Adrenal gland (tissue), 12 donors: ENCODE results near the gene TRAF3. TPM values are rescaled to one million over a fixed set of nuclear protein-coding genes. Genes with fewer than 3 reads are reported as not detected.

ENCODE experiments used
- DNase-seq, 7 donors: peaks; one replicate each; pipeline ENCODE4 v3.0.0-alpha.2; 2019 to 2020
- H3K27ac ChIP-seq, 5 donors: fragments of 200-600 bp; sonication (generic) in 4 of 5; 1 replicate in 3 of 5; 2 replicates in 2 of 5; pipeline versions ENCODE4 v1.5.1 to v1.8.0; 2016 to 2020; ENCODE audit warnings: mild to moderate bottlenecking in 1 of 5
- H3K27me3 ChIP-seq: fragments of 200-600 bp; 2 replicates; pipeline ENCODE4 v1.8.0; 2021
- H3K36me3 ChIP-seq, 2 donors: fragments of 200-600 bp; replicated peaks in 1 of 2; 1 replicate in 1 of 2; 2 replicates in 1 of 2; pipeline versions ENCODE4 v1.5.1 to v1.8.0; 2018 to 2022
- H3K4me1 ChIP-seq, 2 donors: fragments of 200-600 bp; replicated peaks in 1 of 2; 1 replicate in 1 of 2; 2 replicates in 1 of 2; pipeline versions ENCODE4 v1.5.1 to v1.8.0; 2018 to 2021
- H3K4me3 ChIP-seq, 4 donors: fragments of 200-600 bp; sonication (generic) in 3 of 4; one replicate each; pipeline ENCODE4 v1.5.1; 2016 to 2018
- H3K9me3 ChIP-seq, 3 donors: fragments of 200-600 bp; sonication (generic) in 1 of 3; replicated peaks in 1 of 3; 1 replicate in 2 of 3; 2 replicates in 1 of 3; pipeline versions ENCODE4 v1.5.1 to v1.8.0; 2016 to 2021
- POLR2A ChIP-seq, 2 donors: fragments of 450-650 bp; IDR thresholded peaks; one replicate each; pipeline ENCODE4 v1.6.1; 2017; ENCODE audit warnings: antibody characterized with exemption in 2 of 2, mild to moderate bottlenecking in 2 of 2, moderate library complexity in 1 of 2
- WGBS, 4 donors: extraction: QIAGEN DNeasy Blood & Tissue Kit in 2 of 4; methylation state at CpG; one replicate each; pipeline versions ENCODE4 v1.1.5 to v1.1.7; 2013 to 2017; 5-methylcytosine and 5-hydroxymethylcytosine counted together
- intact Hi-C, 2 donors: fragments of 100-400 bp; cut with DNase I; formaldehyde crosslinking; loops; one replicate each; pipeline versions ENCODE4 v1.14.1 to v1.15.0; 2022 to 2023
- polyA plus RNA-seq, 3 donors: library from polyadenylated mRNA; stranded (reverse); fragments of 200-250 nt in 2 of 3; fragments of 350-450 nt in 1 of 3; fragmentation: Illumina TruSeq in 1 of 3; extraction: RNeasy Lipid Tissue Mini Kit (QIAGEN cat#74804) in 1 of 3; gene quantifications; one replicate each; pipeline ENCODE4 v1.2.3, GENCODE V29; 2013 to 2014
- total RNA-seq, 9 donors: library from RNA; depleted of rRNA in 4 of 9; stranded (reverse); fragments of >200 nt in 4 of 9; fragments of 120-200 nt in 1 of 9; fragmentation: NEBNext Ultra II Directional in 1 of 9; extraction: Animal tissue kit (Norgen Biotek cat#: 25700) in 1 of 9; gene quantifications; one replicate each; pipeline versions ENCODE4 v1.1.0 to v1.2.4, GENCODE V29; 2013 to 2023
- TF ChIP-seq, protein P1 (sequence below), 6 experiments: fragments of 450-650 bp in 4 of 6; fragments of 200-600 bp in 2 of 6; sonication (generic) in 1 of 6; IDR thresholded peaks; 1 replicate in 5 of 6; 2 replicates in 1 of 6; pipeline versions ENCODE4 v1.5.1 to v1.8.0; 2016 to 2021; ENCODE audit warnings: antibody characterized with exemption in 6 of 6, mild to moderate bottlenecking in 2 of 6, moderate library complexity in 1 of 6
- donor health status: healthy with polysubstance abuse.
- donor health status: Bipolar disorder and iron deficiency.
- donor health status: DM: yes; HTN: yes; CAD: no.
- donor health status: DM: no; HTN: no; CAD: no.
- donor health status: DM: no; HTN: no; CAD: no.
- donor health status: DM: yes; HTN: yes; CAD: no.

TRAF3 gene
- total and polyA plus RNA-seq, 12 donors: 3.7 to 14.5 (median 9.8) TPM

DNA sequence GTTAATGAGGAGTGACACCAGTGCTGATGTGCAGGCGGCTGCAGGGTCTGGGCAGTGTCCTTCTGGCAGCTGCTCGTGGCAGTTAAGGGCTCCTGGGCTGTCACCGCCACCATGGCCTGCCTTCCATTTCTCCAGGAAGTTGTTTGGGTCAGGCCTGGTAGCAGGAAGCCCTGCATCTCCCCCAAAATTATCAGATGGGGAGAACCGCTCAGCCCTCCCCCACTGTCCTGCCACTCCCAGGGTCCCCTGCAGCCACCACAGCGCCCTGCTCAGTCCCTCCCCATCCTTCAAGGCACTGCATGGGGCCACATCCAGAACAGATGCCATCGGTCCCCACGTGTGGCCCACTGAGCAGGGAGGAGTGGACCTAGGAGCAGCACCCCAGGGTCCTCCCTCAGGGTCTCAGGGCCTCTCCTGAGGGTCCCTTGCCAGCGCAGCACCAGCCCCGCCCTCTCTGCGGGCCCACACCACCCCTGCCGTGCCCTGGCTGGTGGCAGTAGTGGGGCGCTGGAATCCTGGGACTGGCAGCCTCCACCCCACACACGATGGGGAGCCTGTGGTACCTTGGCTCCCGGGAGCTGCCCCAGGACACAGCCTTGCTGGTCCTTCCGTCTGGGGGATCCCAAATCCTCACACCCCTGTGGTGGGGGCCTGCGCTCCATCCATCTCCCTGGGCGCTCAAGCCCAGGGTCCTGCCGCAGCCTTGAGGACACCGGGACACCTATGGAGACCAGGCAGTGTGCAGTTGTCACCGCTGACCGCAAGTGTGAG lies 134.9 kb downstream of the TRAF3 start:
- TF ChIP-seq, protein P1, sequence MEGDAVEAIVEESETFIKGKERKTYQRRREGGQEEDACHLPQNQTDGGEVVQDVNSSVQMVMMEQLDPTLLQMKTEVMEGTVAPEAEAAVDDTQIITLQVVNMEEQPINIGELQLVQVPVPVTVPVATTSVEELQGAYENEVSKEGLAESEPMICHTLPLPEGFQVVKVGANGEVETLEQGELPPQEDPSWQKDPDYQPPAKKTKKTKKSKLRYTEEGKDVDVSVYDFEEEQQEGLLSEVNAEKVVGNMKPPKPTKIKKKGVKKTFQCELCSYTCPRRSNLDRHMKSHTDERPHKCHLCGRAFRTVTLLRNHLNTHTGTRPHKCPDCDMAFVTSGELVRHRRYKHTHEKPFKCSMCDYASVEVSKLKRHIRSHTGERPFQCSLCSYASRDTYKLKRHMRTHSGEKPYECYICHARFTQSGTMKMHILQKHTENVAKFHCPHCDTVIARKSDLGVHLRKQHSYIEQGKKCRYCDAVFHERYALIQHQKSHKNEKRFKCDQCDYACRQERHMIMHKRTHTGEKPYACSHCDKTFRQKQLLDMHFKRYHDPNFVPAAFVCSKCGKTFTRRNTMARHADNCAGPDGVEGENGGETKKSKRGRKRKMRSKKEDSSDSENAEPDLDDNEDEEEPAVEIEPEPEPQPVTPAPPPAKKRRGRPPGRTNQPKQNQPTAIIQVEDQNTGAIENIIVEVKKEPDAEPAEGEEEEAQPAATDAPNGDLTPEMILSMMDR (IDR thresholded peaks at IDR 0.05): no peak
- TF ChIP-seq POLR2A (IDR thresholded peaks at IDR 0.05): no peak
- Histone ChIP-seq H3K27me3 (no peaks in the 10 kb centered on the region), H3K4me3 (no peak overlapping the region), H3K36me3 (no peaks in the 10 kb centered on the region), H3K9me3 (no peaks in the 10 kb centered on the region), H3K4me1 (no peaks in the 10 kb centered on the region), H3K27ac (no peak overlapping the region)
- WGBS, 4 donors: 85 to 95% (median 91%) methylated on average over 4 to 21 of the region's 21 CpGs
- intact Hi-C loops: no loop called here
- no peak for DNase-seq

DNA sequence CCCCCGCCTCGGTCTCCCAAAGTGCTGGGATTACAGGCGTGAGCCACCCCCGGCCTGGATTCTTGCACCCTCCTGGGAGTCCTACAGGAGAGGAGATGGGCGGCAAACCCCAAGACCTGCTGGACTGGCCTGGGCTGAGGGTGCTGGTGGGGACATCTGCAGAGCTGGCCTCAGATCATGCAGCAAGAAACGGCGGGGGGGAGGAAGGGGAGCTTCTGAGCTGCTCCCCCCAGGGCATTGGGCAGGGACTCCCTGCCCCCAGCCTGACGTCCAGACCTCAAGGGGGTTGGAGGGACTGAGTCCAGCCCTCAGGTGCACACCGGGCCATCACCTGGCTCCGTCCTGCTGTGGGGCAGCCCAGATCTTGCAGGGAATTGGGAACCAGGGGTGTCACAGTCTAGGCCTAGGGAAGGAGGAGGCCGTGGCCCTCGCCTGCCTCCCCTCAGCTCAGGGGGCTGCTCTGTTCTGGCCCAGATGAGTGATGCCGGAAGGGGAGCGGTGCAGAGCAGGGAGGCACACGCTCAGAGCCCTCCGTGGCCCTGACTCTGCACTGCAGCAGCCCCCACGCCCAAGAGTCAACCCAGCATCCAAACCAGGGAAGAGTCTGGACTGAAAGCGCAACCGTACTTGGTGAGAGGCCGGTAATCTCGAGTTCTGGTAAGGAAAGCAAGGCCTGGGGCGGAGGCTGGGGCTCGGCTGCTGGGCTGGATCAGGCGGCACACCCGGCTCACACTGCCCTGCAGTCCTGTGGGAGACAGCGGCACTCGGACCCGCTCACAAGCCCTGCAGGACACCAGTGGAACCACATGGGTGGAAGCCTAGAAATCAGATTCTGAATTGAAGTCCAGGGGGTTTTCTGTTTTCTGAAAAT lies 136.3 kb downstream of the TRAF3 start:
- 90 to 94% (median 92%) methylated on average over 21 to 28 of the region's 28 CpGs for whole genome bisulfite sequencing, 4 donors
- DNase-seq: no peak
- no peak for TF ChIP-seq POLR2A (IDR thresholded peaks at IDR 0.05)
- TF ChIP-seq, protein P1 (IDR thresholded peaks at IDR 0.05): no peak

DNA sequence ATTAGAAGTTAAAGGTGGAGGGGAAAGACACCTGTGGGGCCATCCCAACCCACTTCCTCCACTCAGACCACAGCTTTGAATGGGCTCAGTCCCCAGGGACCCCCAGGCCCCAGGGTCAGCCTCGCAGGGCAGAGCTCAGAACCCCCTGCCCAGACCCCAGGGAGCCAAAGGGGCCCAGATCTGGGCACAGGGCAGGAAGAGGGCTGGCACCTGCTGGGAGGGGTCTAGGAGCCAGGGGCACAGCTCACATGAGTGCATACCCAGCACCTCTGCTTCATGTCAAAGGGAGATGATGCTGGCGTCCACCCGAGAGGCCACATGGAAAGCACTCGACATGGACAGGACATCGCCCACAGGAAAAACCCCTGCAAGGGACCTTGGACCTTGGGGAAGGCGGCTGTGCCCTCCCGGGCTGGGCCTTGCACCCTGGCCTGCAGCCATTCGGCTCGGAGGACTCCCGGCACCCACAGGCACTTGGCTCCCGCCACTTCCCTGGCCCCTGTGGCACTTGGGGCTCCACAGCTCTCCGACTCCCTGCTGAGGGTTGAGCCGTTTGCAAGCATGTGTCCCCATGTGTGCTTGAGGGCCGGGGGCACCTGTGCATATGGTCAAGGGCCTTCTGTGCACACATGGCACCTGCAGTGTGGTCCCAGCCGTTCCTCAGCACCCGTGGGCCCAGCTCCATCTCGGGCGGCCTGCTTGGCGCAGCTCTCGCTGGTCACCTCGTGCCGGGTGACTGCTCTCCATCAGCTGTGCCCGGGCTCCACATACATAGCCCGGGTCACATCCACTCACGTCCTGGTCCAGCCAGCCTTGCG lies 137.4 kb downstream of the TRAF3 start:
- intact Hi-C loops: loop anchor here (5.0 kb wide), 4 partner anchors 137 to 222 kb away; partner anchors contain the start of gene TRAF3 (in 1 of the 2)
- no peak overlapping the region for H3K27ac ChIP-seq
- 82 to 85% (median 83%) methylated on average over 6 to 26 of the region's 26 CpGs for WGBS, 4 donors
- no peaks in the 10 kb centered on the region for H3K4me1 ChIP-seq
- DNase-seq: no peak
- H3K36me3 ChIP-seq: no peaks in the 10 kb centered on the region
- H3K9me3 ChIP-seq: no peaks in the 10 kb centered on the region
- no peak overlapping the region for H3K4me3 ChIP-seq
- TF ChIP-seq, protein P1 (IDR thresholded peaks at IDR 0.05): no peak
- no peak for TF ChIP-seq POLR2A (IDR thresholded peaks at IDR 0.05)
- H3K27me3 ChIP-seq: no peaks in the 10 kb centered on the region

More for the DNA sequence above, 136.3 kb downstream of the TRAF3 start:
- Histone ChIP-seq H3K4me1 (no peaks in the 10 kb centered on the region), H3K4me3 (no peak overlapping the region), H3K27me3 (no peaks in the 10 kb centered on the region), H3K36me3 (no peaks in the 10 kb centered on the region), H3K9me3 (no peaks in the 10 kb centered on the region), H3K27ac (no peak overlapping the region)
- intact Hi-C loops: no loop called here
